GM18858 (cell line): Measurements from ENCODE around the gene INPP5A.
"Not testable (repeated sequence)": the region's sequence is repeated elsewhere in the genome, so short reads cannot be mapped to it uniquely, and the experiment has no call there.

Experiments
- ATAC-seq: cut with Tn5 transposase; IDR thresholded peaks from one replicate; pipeline ENCODE4 v1.9.1; 2021; ENCODE audit not compliant: unreplicated experiment

INPP5A gene

GRCh38 chr10:132547421-132547861 lies 9.9 kb downstream of the INPP5A start:
- ATAC-seq = no peak

GRCh38 chr10:132548106-132548823 lies 10.7 kb downstream of the INPP5A start:
- ATAC-seq = no peak

GRCh38 chr10:132548869-132549268 lies 11.3 kb downstream of the INPP5A start:
- ATAC-seq = no peak

GRCh38 chr10:132549371-132549770 lies 11.8 kb downstream of the INPP5A start:
- no peak for ATAC-seq

GRCh38 chr10:132550366-132551092 lies 12.9 kb downstream of the INPP5A start:
- ATAC-seq = no peak

- ATAC-seq = no peak
Observed at GRCh38 chr10:132551093-132551807, 13.7 kb downstream of the INPP5A start.

- ATAC-seq = no peak
Observed at GRCh38 chr10:132551808-132552130, 14.2 kb downstream of the INPP5A start.

GRCh38 chr10:132552635-132553034 lies 15.0 kb downstream of the INPP5A start:
- ATAC-seq = not testable (repeated sequence)

- not testable (repeated sequence) for ATAC-seq
Observed at GRCh38 chr10:132553568-132553967, 16.0 kb downstream of the INPP5A start.

GRCh38 chr10:132554053-132554990 lies 16.7 kb downstream of the INPP5A start:
- no peak for ATAC-seq

- no peak for ATAC-seq
Observed at GRCh38 chr10:132554991-132555647, 17.5 kb downstream of the INPP5A start.

GRCh38 chr10:132555648-132556575 lies 18.3 kb downstream of the INPP5A start:
- ATAC-seq = no peak

GRCh38 chr10:132556994-132557441 lies 19.4 kb downstream of the INPP5A start:
- ATAC-seq = no peak

GRCh38 chr10:132557696-132558515 lies 20.3 kb downstream of the INPP5A start:
- ATAC-seq = no peak

- ATAC-seq = no peak
Observed at GRCh38 chr10:132558516-132559413, 21.2 kb downstream of the INPP5A start.

- ATAC-seq = no peak
Observed at GRCh38 chr10:132559538-132559937, 22.0 kb downstream of the INPP5A start.

- ATAC-seq = no peak
Observed at GRCh38 chr10:132560241-132560731, 22.7 kb downstream of the INPP5A start.
